Measurements from ENCODE around the gene MPI.

- TF ChIP-seq L3MBTL2 (conservative IDR thresholded peaks at IDR 0.05) (no peak), CTBP1 (IDR thresholded peaks at IDR 0.05; ENCODE audit: borderline replicate concordance) (no peak), NFRKB (IDR thresholded peaks at IDR 0.05) (no peak), SUZ12 (IDR thresholded peaks at IDR 0.05) (no peak), ELF4 (IDR thresholded peaks at IDR 0.05) (no peak), FOXM1 (IDR thresholded peaks at IDR 0.05; ENCODE audit: borderline replicate concordance) (no peak), SP1 (IDR thresholded peaks at IDR 0.05) (no peak), TARDBP (IDR thresholded peaks at IDR 0.05) (no peak), HDGF (IDR thresholded peaks at IDR 0.05; ENCODE audit: borderline replicate concordance) (no peak)
Observed at GRCh38 chr15:74882528-74882927, 7.3 kb upstream of the MPI start.

Measured in HEK293T (cell line).